H4 (cell line): ENCODE measurements around the gene GPR52. TPM values are rescaled to one million over a fixed set of nuclear protein-coding genes. Genes with fewer than 3 reads are reported as not detected.

ENCODE experiments used
- DNase-seq: peaks from one replicate; pipeline ENCODE4 v3.0.0-alpha.2; 2015; ENCODE audit warnings: low spot score
- total RNA-seq: library from RNA; depleted of rRNA; stranded (reverse); fragments of >200 nt; shearing (Covaris generic); gene quantifications from 2 replicates; pipeline ENCODE4 v1.2.3, GENCODE V29; 2014

The GPR52 gene
- total RNA-seq, 1 experiment from 2014 or later, result not detected

GRCh38 chr1:174466607-174467006 lies 18.8 kb downstream of the GPR52 start:
- DNase-seq, result no peak

GRCh38 chr1:174469052-174469451 lies 21.3 kb downstream of the GPR52 start:
- DNase-seq, result no peak

GRCh38 chr1:174469687-174470086 lies 21.9 kb downstream of the GPR52 start:
- no peak for DNase-seq

- no peak for DNase-seq
These were observed 31.5 kb downstream of the GPR52 start for GRCh38 chr1:174479281-174479680.

- no peak for DNase-seq
These were observed 32.6 kb downstream of the GPR52 start for GRCh38 chr1:174480324-174480723.

GRCh38 chr1:174491606-174492005 lies 43.8 kb downstream of the GPR52 start:
- DNase-seq, result no peak

- DNase-seq, result no peak
These were observed 49.7 kb downstream of the GPR52 start for GRCh38 chr1:174497478-174497877.
